GM19351 (cell line): Measurements from ENCODE around the gene CAVIN2.

Source experiments
- ATAC-seq: cut with Tn5 transposase; IDR thresholded peaks from one replicate; pipeline ENCODE4 v1.9.1; 2021; ENCODE audit warnings: mild to moderate bottlenecking, moderate library complexity; ENCODE audit not compliant: unreplicated experiment

CAVIN2 gene

DNA sequence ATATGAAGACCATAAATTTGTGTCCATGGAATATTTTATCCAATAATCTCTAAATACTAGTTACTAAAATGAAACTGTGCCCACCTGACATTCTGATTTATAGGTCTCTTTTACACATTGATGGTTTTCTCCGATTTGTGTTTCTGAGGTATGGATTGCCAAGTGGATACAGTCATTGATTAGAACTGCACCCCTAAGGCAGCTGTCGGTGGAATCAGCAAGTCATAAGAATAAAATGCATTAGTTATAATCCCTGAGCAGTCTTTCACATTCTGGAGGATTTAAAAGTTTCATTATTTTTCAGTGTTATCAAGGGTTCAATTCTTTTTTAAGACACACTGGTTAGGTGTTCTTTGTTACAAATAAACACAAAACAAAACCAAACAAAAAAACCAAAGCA is 6.0 kb downstream of the CAVIN2 start:
- ATAC-seq: no peak

DNA sequence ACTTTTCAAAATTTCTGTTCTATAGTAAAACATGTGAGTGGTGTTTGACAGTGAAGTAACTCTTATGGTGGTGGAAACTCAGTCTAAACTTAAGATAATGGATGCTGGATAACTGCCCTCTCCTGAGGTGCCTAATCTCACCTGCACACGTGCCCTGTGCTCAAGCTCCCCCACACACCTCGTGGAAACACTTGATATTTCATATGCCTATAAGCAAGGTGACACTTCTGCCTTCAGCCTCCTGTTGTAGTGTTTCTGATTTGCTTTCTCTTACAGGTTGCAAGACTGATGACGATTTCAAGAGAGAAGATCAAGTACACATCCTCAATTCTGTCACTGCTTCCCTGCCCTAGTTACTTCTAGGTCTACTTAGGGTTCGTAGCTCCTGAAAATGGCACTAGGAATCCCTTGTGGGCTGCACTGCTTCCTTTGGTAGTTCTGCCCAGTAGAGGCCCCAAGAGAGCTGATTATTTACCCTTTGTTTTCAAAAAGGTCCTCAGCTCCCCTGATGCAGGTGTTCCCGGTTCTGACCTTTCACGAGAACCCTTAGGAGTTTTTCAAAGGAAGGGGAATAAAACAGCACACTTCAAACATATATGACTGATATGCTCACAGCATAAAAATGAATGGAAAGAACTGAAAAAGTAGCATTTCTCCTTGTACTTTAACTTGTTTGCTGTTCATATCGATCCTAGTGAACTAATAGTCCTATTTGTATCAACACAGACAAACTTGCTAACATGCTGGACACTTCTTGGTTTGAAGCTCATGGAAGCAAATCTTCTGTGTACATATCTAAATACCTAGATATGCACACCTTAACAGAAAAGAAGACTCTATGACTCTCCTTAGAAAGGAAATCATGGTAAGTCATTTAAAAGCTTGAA is 6.7 kb downstream of the CAVIN2 start:
- ATAC-seq: no peak

GRCh38 chr2:191838526-191838925 is 8.4 kb downstream of the CAVIN2 start:
- ATAC-seq: no peak

DNA sequence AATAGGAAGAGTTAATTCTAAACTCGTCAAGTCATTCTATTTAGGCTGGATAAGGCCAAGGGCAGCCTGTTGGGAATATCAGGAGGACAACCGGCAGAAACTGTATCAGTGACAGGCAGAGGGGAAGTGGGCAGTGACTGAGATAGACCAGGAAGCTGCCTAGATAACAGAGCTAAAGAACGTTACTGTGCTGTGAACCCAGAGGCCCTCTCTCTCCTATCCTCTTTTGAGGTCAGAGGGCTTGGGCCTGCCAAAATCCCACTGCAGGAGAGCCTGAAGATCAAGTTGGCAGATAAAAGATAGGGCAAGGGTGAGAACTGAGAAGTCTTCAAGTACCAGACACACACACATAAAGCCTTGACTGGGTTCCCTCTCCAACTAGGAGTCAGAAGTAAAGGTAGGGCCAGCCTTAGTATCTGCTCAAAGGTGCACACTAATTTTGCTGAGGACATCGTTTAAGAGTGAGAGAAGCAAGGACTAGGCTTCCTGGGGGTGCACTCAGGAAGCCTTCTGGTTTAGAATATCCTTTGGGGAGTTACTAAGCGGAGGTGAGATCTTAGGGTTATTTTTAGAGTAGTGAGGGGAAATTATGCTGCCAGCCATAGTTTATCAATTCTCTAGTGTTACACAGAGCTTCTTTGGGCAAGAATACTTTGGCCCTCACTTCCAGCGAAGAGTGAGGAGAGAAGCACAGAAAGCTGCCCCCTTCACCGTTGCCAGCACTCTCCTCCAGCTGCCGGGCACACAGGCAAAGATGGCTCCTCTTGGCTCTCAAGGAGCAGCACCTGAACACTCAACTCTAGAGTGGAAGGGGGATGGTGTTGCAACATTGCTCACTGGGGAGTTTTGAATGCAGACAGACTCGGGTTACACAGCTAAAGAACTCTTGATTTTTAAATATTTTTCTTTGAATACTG is 9.8 kb downstream of the CAVIN2 start:
- ATAC-seq: peak; percentile 50

DNA sequence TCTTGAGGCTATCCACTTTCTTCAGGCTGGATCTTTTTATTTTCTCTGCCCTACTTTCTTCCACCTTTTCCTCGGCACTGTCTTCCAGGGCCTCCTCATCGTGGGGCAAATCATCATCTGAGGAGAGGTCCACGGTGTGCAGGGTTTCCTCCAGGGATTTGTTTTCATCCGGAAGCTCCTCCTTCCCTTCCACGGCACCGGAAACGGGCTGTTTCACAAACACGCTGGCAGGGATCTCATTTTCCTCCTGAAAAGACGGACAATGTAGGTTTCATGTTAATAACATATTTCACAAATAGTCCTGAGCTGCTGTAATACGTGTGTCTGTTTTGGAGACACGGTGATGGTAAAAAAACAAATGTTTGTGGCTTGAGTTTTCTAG is 10.4 kb downstream of the CAVIN2 start:
- no peak for ATAC-seq

- ATAC-seq: no peak
Measured at GRCh38 chr2:191835539-191836350, 11.1 kb downstream of the CAVIN2 start.

DNA sequence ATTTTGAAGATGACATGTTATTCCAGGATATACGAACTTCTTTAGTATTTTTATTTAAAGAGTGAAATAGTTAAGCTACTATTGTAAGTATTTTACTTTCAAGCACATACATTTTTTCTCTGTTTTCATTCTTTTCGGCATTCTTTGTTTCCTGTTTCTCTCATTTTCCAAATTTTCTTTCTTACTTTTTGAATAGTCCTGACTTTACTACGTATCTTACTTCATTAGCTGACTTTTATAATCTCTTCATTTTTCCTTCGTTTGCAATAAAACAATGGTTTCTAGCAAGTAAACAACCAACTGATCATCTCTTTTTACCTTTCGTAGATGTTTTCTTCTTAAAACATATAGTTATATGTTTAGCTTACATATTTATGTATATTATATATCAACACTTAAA is 11.8 kb downstream of the CAVIN2 start:
- no peak for ATAC-seq

DNA sequence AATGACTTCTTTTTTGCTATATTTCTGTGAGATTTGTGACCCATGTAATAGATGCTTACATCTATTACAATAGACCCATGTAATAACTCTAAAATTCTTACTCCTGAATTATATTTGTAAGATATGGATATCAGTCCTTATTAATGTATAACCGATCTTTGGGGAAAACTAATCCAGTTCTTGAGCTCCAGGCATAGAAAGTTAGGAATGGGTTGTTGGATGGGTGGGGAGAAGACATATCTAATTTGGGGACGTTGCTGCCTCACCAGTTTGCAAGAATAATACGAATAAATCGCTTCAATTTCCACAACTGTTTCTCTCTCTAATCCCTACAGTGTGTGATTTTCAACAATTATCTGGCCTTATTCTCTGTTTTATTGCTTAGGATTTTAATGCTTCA is 13.5 kb downstream of the CAVIN2 start:
- no peak for ATAC-seq

- ATAC-seq: no peak
Measured at GRCh38 chr2:191832668-191833067, 14.2 kb downstream of the CAVIN2 start.

GRCh38 chr2:191831410-191831994 is 15.4 kb downstream of the CAVIN2 start:
- no peak for ATAC-seq

DNA sequence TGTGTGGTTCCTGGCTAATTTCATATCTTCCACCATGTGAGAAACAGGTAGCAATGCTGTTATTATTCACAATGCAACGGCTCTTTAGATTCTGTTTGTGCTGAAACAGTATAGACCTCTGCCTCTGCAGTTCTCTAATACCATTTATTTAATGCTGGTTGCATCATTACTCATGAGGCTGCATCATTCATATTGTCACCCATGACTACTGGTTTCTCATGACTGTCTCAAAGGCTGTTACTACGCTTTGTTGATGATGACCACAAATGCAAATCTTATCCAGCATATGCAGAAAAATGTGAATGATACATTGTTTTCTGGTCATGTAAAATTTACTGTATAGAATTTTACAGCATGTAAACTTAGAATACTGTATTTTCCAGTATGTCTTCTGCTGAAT is 22.5 kb downstream of the CAVIN2 start:
- ATAC-seq: no peak

GRCh38 chr2:191821078-191821477 is 25.8 kb downstream of the CAVIN2 start:
- no peak for ATAC-seq

DNA sequence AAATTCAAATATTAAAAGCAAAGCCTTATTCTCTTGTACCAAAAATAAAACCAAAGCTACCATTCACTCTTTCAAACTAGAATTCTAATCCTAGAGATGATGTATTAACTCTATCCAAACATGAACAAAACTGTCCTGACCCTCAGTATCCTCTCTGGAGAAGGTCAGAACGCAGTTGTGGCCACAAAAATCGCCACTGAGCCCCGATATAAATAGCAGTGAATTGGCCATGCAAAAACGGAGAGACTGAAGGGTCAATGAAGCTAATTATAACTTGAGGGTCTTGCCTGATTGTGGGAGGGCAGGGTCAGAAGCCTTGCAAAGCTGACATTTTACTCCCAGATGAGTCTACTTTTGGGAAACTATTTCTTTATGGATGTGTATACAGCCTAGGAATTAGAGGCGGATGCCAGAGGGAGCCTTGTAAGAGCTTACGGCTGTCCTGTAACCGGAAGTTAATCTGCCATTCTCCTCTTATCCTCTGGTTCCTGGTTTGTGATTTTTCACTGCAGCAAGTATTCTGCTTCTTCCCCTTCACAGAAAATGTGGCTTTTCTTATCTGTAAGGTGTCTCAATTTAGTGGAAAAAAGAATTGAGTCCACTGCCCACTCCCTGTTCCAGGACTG is 28.1 kb downstream of the CAVIN2 start:
- ATAC-seq: no peak

- no peak for ATAC-seq
Measured at GRCh38 chr2:191818133-191818532, 28.8 kb downstream of the CAVIN2 start.

DNA sequence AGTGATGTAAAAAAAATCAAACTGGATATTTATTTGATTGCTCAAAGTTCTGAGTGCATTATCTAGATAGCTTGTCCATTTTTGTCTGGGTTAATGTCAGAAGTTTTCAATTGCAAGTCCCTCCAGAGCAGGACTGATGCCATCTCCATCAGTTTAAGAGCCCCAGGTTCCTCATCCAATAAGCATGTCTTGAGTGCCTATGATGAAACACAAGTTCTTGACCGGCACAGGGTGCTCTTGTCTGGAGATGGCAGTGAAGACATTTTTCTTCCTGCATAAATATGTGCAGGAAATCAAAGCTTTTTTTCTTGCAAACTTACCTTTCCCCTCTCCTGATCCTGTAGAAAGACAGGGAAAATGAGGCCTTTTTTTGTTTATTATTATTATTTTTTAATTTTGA is 31.9 kb downstream of the CAVIN2 start:
- no peak for ATAC-seq

GRCh38 chr2:191813943-191814342 is 32.9 kb downstream of the CAVIN2 start:
- ATAC-seq: no peak

GRCh38 chr2:191811807-191812602 is 34.9 kb downstream of the CAVIN2 start:
- ATAC-seq: peak; percentile 87

DNA sequence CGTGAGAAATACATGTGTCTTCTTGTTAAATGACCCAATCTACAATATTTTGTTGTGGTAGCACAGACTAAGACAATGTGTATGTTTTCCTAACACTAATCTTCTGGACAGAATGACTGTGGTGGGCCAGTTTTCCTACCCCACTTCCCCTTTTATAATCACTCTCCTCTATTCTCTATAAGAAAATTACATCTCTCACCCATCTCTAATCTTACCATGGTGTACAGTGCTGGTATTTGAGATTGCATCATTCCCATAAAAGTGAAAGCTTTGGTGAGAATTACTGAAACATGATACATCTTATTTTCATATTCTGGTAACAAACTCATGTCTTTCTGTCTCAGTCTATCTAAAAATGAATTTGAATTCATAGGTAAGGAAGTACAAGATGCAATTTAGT is 40.5 kb downstream of the CAVIN2 start:
- ATAC-seq: no peak

DNA sequence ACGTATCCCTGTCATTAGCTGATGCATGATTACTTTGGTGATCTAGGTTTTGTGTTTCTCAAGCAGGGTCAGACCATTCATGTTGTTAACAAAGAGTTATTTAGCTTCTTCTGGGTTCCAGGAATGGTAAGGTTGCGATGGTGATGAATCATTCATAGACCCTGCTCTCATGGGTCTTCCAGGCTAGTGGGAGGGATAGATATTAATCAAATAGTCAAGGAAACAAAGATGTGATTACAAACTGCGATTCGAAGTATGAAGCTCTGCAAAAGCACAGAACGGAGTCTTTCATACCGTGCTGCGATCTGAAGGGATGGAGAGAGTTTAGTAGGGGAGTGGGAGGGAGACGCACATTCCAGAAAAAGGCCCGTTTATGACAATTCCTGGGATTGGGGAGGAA is 42.1 kb downstream of the CAVIN2 start:
- ATAC-seq: no peak
